Stimulated activated CD4-positive, alpha-beta T cell treated with anti-CD3 and anti-CD28 coated beads, Interleukin-4, amount 100 ng/mL, for 4 hours (primary cell): ENCODE measurements around the gene FFAR2.
A peak's percentile ranks its signal among the peaks of the same experiment; 100 is the strongest.

Source experiments
- DNase-seq, 2 experiments: peaks; one replicate each; pipeline ENCODE4 v3.0.0-alpha.2; 2020

FFAR2 gene

DNA sequence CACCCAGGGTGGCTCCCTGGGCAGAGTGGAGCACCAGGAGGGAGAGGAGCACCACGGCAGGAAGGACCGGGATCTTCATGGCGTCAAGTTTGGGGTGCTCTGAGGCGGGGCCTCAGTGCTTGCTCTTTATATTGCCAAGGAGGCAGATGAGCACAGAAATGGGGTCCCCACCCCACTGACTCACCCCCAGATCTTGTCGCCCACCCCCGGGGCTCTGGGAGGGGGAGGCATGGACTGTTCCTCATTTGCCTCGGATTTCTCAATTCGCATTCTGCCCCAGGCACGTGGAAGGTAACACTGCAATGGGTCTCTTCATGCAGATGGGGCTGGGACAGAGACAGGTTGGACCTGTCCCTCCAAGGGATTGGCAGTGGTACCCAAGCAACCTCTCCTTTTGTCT lies 42.3 kb downstream of the FFAR2 start, which contains the start of gene KRTDAP:
KRTDAP (minus strand) TSS at position 101 of the 400 bp plus-strand sequence; CDS start at position 79, 22 bp downstream.
- no peak for DNase-seq

DNA sequence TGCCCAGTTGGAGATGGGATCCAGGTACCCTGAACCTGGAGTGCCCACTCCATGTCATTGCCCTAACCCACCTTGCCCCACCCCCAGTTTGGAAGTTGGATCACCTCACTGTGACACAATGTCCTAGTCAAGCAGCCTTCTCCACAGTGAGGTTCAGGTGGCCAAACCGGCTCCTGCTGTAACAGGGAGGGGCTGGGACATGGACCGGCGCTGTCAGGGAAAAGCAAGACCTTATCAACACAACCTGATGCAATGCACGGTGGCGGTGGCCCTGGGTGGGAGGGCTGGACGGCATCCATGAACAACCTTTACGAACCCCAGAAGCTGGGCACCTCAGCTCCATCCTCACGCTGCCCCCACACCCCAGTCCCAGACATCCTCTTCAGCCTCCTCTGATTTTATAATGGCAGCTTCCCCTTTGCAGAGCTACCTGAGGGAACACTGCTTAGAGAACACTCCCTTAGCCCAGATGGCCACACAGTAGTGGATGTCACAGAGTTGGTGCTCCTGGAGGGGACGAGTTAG lies 43.8 kb downstream of the FFAR2 start:
- no peak for DNase-seq

DNA sequence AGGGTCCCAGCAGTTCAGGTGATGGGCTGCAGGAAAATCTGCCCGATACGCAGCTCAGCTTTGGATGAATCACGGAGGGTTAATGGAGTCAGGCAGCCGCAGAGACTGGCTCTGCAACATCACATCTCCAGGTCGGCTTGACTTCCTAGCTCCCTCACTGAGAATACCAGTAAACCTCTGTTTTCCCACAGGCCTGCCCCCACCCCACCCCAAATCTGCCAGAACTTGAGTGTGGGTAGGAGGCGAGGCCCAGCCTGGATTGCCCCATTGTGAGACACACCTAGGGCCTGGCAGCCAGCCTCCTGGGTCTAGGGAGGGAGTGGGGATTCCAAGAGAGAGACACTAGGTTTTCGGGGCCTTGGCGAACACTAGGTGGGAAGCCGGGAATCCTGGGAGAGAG lies 45.9 kb downstream of the FFAR2 start:
- no peak for DNase-seq

DNA sequence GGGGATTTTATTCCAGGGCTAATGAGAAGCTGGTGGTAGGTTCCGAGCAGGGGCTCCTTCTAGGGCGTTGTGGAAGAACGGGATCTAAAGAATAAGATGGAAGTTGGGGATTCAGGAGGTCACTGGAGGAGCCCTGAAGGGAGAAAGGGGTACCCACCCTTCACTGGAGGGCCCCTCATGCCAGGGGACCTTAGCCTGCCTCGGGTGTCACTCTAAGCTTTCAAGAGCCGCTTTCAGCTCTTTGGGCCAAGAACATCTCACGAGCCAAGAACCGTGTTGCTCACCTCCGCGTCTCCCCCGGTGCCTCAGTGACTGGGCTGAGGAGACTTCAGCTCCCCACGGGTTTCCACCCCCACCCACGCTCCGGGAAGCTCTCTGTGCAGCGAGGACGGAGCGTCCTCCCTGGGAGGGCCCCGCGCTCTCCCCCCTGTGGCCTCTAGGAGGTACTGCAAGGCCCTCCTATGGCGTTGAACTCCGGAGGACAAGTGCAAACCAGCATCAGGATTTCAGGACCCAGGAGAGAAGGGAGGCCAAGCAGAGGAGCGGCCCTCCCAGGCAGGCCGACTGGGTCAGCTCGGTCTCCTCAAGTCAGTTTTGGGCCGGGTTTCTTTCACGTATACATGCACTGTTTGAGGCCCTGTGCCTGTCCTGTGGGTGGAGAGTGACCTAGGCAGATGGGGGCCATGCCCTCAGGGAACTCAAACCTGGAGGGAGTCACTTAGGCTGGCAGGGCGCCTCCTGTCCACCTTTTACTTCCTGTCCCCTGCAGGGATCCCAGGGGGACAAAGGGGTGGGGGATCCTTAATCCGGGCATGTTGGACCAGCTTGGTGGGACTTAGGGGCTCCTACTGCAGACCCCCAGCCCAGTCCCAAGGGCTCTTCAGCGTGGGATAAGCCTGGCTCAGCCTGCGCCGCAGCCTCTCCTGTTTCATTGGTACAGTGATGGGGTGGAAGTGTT lies 47.3 kb downstream of the FFAR2 start:
- peak; percentile 81 to 92 for DNase-seq

DNA sequence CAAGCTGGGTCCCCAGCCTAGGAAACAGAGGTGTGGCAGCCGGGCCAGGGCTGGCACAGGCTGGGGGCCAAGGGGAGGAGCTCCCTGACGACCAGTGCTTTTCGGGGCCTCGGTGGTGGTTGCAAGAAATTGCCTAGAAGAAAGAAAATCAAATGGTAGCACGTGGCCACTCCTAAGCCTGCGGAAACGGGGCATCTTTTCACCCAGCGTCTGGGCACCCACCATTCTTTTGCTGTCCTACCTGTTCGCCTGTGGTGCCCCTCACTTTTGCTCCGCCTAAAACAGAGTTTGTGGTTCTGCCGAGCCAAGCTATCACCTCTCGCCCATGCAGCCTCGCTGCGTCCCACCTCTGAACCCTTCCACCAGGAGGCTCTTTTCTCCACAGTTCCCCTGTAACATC lies 49.3 kb downstream of the FFAR2 start:
- no peak for DNase-seq

DNA sequence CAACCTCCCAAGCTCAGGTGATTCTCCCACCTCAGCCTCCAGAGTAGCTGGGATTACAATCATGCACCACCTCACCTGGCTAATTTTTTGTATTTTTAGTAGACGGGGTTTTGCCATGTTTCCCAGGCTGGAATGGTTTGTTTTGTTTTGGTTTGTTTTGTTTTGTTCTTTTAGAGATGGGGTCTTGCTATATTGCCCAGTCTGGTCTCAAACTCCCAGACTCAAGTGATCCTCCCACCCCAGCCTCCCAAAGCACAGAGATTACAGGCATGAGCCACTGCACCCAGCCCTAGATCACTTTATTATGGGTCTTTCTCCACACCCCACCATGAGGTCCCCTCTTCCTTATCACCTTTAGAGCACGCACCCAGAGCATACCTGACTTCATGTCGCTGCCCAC lies 50.2 kb downstream of the FFAR2 start:
- no peak for DNase-seq

DNA sequence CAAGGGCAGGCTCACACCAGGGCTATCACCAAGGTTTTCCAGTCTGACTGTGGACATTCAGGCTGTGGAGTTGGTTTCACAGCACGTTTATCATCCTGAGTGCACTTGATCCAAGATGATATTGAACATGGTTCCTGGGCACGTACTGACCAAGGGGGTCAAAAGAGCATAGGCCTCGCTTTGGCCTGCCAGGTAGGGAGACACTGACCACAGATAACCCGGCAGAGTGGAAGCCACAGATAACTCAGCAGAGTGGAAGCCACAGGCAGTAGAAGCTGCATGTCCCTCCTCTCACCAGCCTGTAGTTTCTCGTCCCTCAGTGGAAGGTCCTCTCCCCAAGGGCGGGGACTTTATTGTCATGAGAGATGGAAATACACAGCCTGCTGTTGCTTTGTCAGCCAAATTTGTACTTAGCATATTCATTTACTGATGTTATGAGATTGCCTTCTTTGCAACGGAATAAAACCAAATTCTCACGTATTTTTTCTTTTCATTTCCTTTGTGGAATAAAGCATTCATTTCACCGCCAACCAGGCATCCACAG lies 51.0 kb downstream of the FFAR2 start:
- DNase-seq = no peak

DNA sequence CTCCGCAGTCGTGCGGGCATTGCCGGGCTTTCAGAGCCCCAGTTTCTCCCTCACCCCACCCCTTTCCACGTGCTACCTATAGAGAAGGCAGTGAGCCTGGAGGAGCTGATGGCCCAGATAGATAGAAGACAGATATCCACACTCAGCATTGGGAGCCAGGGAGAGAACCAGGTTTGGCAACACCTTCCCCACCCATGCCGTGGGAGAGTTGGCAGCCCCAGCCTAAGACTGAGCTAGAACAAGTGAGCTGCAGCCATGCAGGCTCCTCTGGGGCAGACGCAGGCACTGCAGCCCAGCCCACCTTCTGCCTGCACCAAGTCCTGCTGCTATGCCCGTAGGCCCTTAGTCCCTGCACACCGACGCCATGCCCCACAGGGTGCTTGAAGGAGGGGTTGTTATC lies 52.6 kb downstream of the FFAR2 start:
- DNase-seq = no peak
